Measurements from ENCODE around the gene CREG2.

The CREG2 gene

GRCh38 chr2:101305492-101306078 lies 81.7 kb downstream of the CREG2 start:
- no peak for DNase-seq

- no peak for DNase-seq
Observed at GRCh38 chr2:101305035-101305434, 82.3 kb downstream of the CREG2 start.

- DNase-seq: no peak
Observed at GRCh38 chr2:101303688-101304087, 83.6 kb downstream of the CREG2 start.

- DNase-seq: no peak
Observed at GRCh38 chr2:101302016-101302415, 85.3 kb downstream of the CREG2 start.

GRCh38 chr2:101300836-101301235 lies 86.5 kb downstream of the CREG2 start:
- DNase-seq: no peak

GRCh38 chr2:101300164-101300563 lies 87.1 kb downstream of the CREG2 start:
- no peak for DNase-seq

- DNase-seq: no peak
Observed at GRCh38 chr2:101299604-101300003, 87.7 kb downstream of the CREG2 start.

- no peak for DNase-seq
Observed at GRCh38 chr2:101297383-101297782, 89.9 kb downstream of the CREG2 start.

- DNase-seq: no peak
Observed at GRCh38 chr2:101296371-101296770, 90.9 kb downstream of the CREG2 start.

GRCh38 chr2:101295895-101296294 lies 91.4 kb downstream of the CREG2 start:
- no peak for DNase-seq
